Measurements from ENCODE around the gene ADAMTS19.

DNA sequence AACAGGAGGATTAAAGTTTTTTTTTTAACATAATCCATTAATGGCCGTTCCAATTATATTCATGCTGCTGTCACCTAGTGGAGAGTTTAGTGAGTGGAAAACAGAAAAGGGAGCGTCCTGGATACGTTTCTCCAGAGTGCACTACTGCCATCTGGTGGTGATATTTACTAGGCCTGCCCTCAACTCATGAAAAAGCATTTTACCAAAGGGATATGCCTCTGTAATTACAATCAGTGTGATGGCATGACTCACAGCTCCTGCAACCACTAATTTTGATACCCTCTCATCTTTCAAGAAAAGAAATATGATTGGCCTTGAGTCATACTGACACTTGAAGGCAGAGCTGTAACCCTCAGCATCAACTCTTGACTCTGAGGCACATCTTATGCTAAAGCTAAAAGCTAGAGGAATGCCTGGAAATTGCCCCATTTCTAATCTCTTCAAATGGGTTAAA is 307.9 kb downstream of the ADAMTS19 start:
- no peak for TF ChIP-seq RARB (CRISPR knock-in tag; IDR thresholded peaks at IDR 0.05)
- TF ChIP-seq BACH2 (CRISPR knock-in tag; IDR thresholded peaks at IDR 0.05; ENCODE audit: borderline replicate concordance), result no peak
- no peak for TF ChIP-seq ZFP30 (CRISPR knock-in tag; IDR thresholded peaks at IDR 0.05)
- no peak for TF ChIP-seq ZNF565 (CRISPR knock-in tag; conservative IDR thresholded peaks at IDR 0.05; ENCODE audit: low read depth)
- no peak for TF ChIP-seq ZC3H10 (CRISPR knock-in tag; IDR thresholded peaks at IDR 0.05)
- TF ChIP-seq, protein P1, sequence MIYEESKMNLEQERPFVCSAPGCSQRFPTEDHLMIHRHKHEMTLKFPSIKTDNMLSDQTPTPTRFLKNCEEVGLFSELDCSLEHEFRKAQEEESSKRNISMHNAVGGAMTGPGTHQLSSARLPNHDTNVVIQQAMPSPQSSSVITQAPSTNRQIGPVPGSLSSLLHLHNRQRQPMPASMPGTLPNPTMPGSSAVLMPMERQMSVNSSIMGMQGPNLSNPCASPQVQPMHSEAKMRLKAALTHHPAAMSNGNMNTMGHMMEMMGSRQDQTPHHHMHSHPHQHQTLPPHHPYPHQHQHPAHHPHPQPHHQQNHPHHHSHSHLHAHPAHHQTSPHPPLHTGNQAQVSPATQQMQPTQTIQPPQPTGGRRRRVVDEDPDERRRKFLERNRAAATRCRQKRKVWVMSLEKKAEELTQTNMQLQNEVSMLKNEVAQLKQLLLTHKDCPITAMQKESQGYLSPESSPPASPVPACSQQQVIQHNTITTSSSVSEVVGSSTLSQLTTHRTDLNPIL (CRISPR knock-in tag; IDR thresholded peaks at IDR 0.05; ENCODE audit: low read depth), result no peak
- TF ChIP-seq OSR1 (CRISPR knock-in tag; IDR thresholded peaks at IDR 0.05), result no peak
- no peak for TF ChIP-seq ZFP3 (CRISPR knock-in tag; IDR thresholded peaks at IDR 0.05)
- TF ChIP-seq CSRNP3 (CRISPR knock-in tag; IDR thresholded peaks at IDR 0.05), result no peak
- no peak for TF ChIP-seq ISL1 (CRISPR knock-in tag; IDR thresholded peaks at IDR 0.05)
- no peak for TF ChIP-seq ZNF70 (CRISPR knock-in tag; IDR thresholded peaks at IDR 0.05)

Measured in SK-N-SH treated with all-trans-retinoic acid at 6 μM for 48 hours (cell line).